GF-D8 (cell line): Measurements from ENCODE around the gene HS6ST1.

Experiments used
- DNase-seq: peaks from one replicate; lab custom pipeline; 2025; lab: John Stamatoyannopoulos, UW

Gene HS6ST1

GRCh38 chr2:128298286-128298685 is 20.4 kb downstream of the HS6ST1 start:
- no peak for DNase-seq

- DNase-seq = no peak
Observed at GRCh38 chr2:128293870-128294455, 24.7 kb downstream of the HS6ST1 start.

- no peak for DNase-seq
Observed at GRCh38 chr2:128293426-128293755, 25.3 kb downstream of the HS6ST1 start.

GRCh38 chr2:128292599-128293425 is 25.9 kb downstream of the HS6ST1 start:
- DNase-seq = no peak

GRCh38 chr2:128291844-128292598 is 26.6 kb downstream of the HS6ST1 start:
- DNase-seq = no peak

- DNase-seq = no peak
Observed at GRCh38 chr2:128291161-128291843, 27.4 kb downstream of the HS6ST1 start.

GRCh38 chr2:128290356-128290755 is 28.3 kb downstream of the HS6ST1 start:
- no peak for DNase-seq

GRCh38 chr2:128289439-128289838 is 29.2 kb downstream of the HS6ST1 start:
- no peak for DNase-seq

- no peak for DNase-seq
Observed at GRCh38 chr2:128288781-128289180, 29.9 kb downstream of the HS6ST1 start.

GRCh38 chr2:128287780-128288735 is 30.6 kb downstream of the HS6ST1 start:
- DNase-seq = no peak

- no peak for DNase-seq
Observed at GRCh38 chr2:128286905-128287779, 31.5 kb downstream of the HS6ST1 start.

GRCh38 chr2:128286011-128286721 is 32.5 kb downstream of the HS6ST1 start:
- DNase-seq = no peak

GRCh38 chr2:128285329-128285931 is 33.2 kb downstream of the HS6ST1 start:
- DNase-seq = no peak

GRCh38 chr2:128284841-128285240 is 33.8 kb downstream of the HS6ST1 start:
- DNase-seq = no peak

GRCh38 chr2:128284037-128284441 is 34.6 kb downstream of the HS6ST1 start:
- no peak for DNase-seq

- no peak for DNase-seq
Observed at GRCh38 chr2:128282976-128283810, 35.5 kb downstream of the HS6ST1 start.

GRCh38 chr2:128282246-128282975 is 36.3 kb downstream of the HS6ST1 start:
- DNase-seq = no peak

- no peak for DNase-seq
Observed at GRCh38 chr2:128281852-128282245, 36.8 kb downstream of the HS6ST1 start.
